ENCODE measurements around the gene STIP1. TPM values are rescaled to one million over a fixed set of nuclear protein-coding genes. Genes with fewer than 3 reads are reported as not detected.
"Not testable (repeated sequence)": the region's sequence is repeated elsewhere in the genome, so short reads cannot be mapped to it uniquely, and the experiment has no call there.

The STIP1 gene
- total RNA-seq, 1 donor from 2014 or later, result 206 TPM

DNA sequence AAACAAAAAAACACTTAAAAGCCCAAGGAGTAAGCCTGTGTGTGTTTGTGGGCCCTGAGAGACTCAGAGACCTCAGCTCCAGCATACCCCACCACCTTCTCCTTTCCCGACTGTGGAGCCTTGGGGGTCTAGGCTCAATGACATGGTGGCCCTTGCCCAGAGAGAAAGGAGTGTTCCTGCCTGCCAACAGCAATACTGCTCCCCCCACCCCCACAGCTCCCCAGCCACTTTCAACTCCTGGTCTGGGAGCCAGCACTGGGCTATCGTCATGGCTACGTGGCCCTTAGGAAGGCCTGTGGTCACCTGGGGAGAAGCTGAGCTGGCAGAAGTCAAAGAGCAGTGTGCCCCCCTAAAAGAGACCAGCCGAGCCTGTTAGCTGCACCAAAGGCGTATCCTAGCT, 58.1 kb downstream of the STIP1 start:
- Mint-ChIP-seq H3K27ac (peak overlapping the region; percentile 84), H3K9me3 (no peaks in the 10 kb centered on the region), H3K4me3 (peak overlapping the region; percentile 80), H3K27me3 (no peaks in the 10 kb centered on the region), H3K4me1 (ENCODE audit: unreplicated experiment) (peaks cover 16% of the 10 kb centered on the region), H3K36me3 (peaks cover 3% of the 10 kb centered on the region)
- TF ChIP-seq CTCF (conservative IDR thresholded peaks at IDR 0.05), result no peak
- no peak for DNase-seq (ENCODE audit: extremely low spot score, unreplicated experiment)

DNA sequence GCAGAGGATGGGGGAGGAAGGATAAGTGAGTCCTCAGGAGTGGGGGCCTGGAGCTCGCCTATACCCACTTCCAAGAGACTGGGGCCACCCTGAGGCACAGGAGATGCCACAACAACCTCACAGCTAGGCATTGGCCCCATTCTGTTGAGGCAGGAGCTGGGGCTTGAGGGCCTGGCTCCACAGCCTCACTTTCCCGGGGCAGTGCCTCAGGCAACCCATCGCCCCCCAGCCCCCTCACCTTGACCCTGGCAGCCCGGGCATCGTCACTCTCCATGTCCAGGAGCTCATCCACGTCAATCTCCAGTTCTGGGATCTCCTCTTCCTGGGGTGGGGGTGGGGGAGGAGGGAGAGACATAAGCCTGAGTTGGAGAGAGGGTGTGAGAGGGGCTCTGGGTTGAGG, 59.0 kb downstream of the STIP1 start:
- no peak for DNase-seq (ENCODE audit: extremely low spot score, unreplicated experiment)
- Mint-ChIP-seq H3K4me1 (ENCODE audit: unreplicated experiment) (peaks cover 19% of the 10 kb centered on the region), H3K4me3 (peak overlapping the region; percentile 94), H3K27me3 (no peaks in the 10 kb centered on the region), H3K27ac (peak overlapping the region; percentile 99), H3K9me3 (no peaks in the 10 kb centered on the region), H3K36me3 (peaks cover 3% of the 10 kb centered on the region)
- no peak for TF ChIP-seq CTCF (conservative IDR thresholded peaks at IDR 0.05)

DNA sequence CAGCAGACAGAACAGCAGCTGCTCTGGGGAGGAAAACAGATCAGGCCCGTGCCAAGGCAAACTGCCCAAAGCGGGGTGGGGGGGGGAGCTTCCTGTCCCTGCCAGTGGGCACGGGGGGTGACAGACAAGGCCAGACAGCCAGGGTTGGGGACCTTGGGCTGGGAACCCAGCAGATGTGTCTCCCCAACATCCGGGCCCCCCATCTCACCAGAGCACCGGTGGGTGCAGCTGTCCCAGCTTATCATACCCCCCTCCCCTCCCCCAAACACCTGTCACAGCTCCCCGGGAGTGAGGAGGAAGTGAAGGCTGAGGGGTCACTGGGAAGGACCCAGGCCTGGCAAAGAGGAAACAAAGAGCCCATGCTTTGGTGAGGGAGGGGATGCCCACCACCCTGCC, 59.4 kb downstream of the STIP1 start:
- no peak for TF ChIP-seq CTCF (conservative IDR thresholded peaks at IDR 0.05)
- Mint-ChIP-seq H3K9me3 (no peaks in the 10 kb centered on the region), H3K36me3 (no peaks in the 10 kb centered on the region), H3K4me1 (ENCODE audit: unreplicated experiment) (peaks cover 16% of the 10 kb centered on the region), H3K27me3 (no peaks in the 10 kb centered on the region), H3K27ac (peak overlapping the region; percentile 99), H3K4me3 (peak overlapping the region; percentile 94)
- DNase-seq (ENCODE audit: extremely low spot score, unreplicated experiment), result no peak

DNA sequence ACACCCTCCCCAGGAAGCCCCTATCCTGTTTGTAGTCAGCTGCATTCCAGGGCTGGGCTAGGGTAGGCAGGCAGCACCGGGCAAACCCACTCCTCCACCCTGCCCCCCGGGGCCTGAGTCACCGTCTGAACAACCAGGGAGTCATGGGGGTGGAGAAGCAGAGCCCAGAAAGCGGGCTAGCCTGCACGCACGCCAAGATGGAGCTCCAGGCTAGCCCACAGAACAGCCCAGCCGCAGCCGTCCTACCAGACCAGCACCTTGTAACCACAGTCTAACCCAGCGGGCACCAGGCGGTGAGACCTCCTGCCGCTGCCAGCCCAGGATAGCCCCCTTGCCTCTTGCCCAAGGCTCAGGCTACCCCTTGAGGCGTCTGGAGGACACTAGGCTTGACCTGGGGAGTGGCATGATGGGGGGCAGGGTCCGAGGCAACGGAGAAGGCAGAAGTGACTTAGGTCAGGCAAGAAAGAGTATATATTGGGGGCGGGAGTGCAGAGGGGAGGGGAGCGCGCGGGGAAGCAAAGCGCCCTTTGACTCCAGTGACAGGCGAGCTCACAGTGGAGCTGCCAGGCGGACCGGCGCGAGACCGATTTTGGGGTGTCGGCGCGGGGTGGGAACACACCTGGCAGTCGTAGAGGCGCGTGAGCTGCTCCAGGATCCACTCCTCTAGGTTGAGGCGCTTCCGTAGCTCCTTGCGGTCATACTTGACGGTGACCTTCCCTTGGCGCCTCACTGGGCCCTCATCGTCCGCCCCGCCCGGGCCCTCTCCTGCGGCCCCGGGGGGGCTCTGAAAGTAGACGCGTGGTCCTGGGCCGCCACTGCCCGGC, 60.0 kb downstream of the STIP1 start:
- H3K36me3 Mint-ChIP-seq, result no peaks in the 10 kb centered on the region
- DNase-seq (ENCODE audit: extremely low spot score, unreplicated experiment), result no peak
- H3K27ac Mint-ChIP-seq, result peak overlapping the region; percentile 99
- H3K9me3 Mint-ChIP-seq, result no peaks in the 10 kb centered on the region
- H3K27me3 Mint-ChIP-seq, result no peaks in the 10 kb centered on the region
- peak overlapping the region; percentile 94 for H3K4me3 Mint-ChIP-seq
- TF ChIP-seq CTCF (conservative IDR thresholded peaks at IDR 0.05), result peak; percentile 17
- H3K4me1 Mint-ChIP-seq (ENCODE audit: unreplicated experiment), result peaks cover 16% of the 10 kb centered on the region

- H3K27ac Mint-ChIP-seq; DNase-seq (ENCODE audit: extremely low spot score, unreplicated experiment); H3K27me3 Mint-ChIP-seq; H3K36me3 Mint-ChIP-seq; H3K9me3 Mint-ChIP-seq: not testable (repeated sequence)
- Mint-ChIP-seq H3K4me3 (peak overlapping the region; percentile 94), H3K4me1 (ENCODE audit: unreplicated experiment) (peaks cover 16% of the 10 kb centered on the region)
These were observed 60.6 kb downstream of the STIP1 start for GRCh38 chr11:64246621-64246870.

- no peaks in the 10 kb centered on the region for H3K27me3 Mint-ChIP-seq
- H3K27ac Mint-ChIP-seq, result peak within 1 kb of the TSS; percentile 99
- no peaks in the 10 kb centered on the region for H3K36me3 Mint-ChIP-seq
- peak; percentile 33 for TF ChIP-seq CTCF (conservative IDR thresholded peaks at IDR 0.05)
- H3K9me3 Mint-ChIP-seq, result no peaks in the 10 kb centered on the region
- peak within 1 kb of the TSS; percentile 94 for H3K4me3 Mint-ChIP-seq
- peak; percentile 90 for DNase-seq (ENCODE audit: extremely low spot score, unreplicated experiment)
- H3K4me1 Mint-ChIP-seq (ENCODE audit: unreplicated experiment), result peaks cover 16% of the 10 kb centered on the region
These were observed 61.1 kb downstream of the STIP1 start, which contains the start of gene PPP1R14B for GRCh38 chr11:64246871-64247728. TSS of gene PPP1R14B (minus strand) at chr11:64246943. CDS start at chr11:64246673, 270 bp downstream.

All from type B pancreatic cell (in vitro differentiated cells).